Measurements from ENCODE around the gene C1orf159. TPM values are rescaled to one million over a fixed set of nuclear protein-coding genes. Genes with fewer than 3 reads are reported as not detected.

C1orf159 gene
- total RNA-seq, 1 donor from 2014 or later = 5.4 TPM

DNA sequence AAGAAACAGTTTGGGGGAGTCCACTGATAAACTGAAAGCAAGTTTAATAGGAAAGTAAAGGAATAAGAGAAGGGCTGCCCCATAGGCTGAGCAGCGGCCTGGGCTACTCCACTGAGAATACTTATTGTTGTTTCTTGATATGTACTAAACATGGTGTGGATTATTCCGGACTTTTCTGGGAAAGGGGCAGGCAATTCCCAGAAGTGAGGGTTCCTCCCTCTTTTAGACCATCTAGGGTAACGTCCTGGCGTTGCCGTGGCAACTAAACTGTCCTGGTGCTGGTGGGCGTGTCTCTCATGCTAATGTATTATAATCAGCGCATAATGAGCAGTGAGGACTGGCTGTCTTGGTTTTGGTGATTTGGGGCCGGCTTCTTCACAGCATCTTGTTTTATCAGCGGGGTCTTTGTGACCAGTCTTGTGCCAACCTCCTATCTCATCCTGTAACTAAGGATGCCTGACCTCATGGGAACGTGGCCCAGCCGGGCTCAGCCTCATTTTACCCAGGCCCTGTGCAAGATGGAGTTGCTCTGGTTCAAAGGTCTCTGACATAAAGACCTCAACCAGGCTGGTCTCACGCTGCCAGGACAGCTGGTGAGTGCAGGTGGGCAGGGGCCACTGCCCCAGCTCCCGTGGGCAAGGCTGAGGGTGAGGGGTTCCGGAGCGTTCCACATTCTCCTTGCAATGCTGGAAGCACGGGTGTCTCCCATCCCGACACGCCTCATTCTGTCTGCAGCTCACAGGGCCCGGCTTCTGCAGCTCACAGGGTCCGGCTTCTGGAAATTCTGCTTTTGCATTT, 19.6 kb upstream of the C1orf159 start:
- DNase-seq (ENCODE audit: low spot score) = no peak
- intact Hi-C loops (cut with DNase I) = no loop called here

DNA sequence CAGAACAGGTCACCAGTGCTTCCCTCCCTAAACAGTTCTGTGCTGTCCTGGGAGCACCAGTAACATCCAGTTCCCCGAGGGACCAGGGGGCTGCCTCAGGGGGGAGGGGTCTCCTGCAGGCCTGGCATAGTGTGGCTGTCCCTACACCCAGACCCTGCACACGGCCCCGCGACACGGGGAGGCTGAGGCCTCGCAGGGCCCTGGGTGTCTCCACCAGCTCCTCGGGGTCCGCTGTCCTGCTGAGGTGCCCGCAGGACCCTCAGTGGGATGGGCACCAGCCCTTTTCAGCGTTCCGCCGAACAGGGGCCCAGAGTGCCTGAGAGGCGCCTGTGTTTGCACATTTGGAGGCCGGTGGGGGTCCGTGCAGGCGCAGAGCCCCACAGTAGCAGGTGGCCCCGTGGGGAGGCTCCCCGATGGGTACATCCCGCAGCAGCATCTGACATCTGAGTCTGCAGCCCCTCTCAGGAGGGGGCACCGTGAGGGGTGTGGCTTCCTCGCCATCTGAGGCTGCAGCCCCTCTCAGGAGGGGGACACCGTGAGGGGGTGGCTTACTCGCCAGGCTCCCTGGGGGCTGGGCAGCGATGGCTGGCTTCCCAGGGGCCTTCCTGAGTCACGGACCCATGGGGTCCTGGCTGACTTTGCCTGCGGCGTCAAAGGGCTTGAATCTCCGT, 18.5 kb upstream of the C1orf159 start:
- DNase-seq (ENCODE audit: low spot score) = no peak
- intact Hi-C loops (cut with DNase I) = loop anchor here (5.0 kb wide), 1 partner anchor 73 kb away; the partner anchor contains the start of gene TNFRSF18

DNA sequence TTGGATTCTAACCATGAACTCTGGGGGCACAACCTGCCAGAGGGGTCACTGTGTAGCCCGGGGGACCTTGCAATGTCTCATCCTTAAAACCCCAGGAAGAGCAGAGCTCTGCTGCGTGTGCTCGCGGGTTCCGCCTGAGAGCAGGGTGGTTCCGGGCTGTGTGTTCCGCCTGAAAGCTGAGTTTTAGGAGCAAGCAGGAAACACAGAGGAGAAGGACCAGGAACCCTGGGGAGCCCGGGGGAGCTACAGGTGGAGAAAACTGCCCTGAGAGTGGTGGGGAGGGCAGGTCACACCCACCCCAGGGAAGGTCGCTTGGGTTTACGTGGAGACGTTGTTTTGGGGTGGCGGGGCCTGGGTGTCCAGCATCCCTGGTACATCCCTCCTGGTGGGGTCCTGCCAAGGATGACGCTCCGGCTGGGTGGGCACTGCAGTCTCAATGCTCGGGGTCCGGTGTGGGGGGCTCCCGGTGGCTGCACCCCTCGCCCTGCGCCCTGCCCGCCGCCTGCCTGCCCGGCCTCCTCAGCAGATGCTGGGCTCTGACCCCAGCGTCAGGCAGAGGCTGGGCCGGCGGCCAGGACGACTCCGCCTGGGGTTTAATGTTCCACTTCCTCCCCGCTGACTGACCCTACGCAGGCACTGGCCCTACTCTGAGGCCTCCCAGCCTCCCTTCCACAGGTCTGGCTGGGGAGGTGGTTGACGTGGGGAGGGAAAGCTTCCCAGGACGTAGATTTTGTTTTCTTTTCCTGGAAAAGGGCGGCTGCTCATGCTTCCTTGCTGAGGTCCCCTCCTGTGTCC, 17.3 kb upstream of the C1orf159 start:
- intact Hi-C loops (cut with DNase I) = loop anchor here (5.0 kb wide), 1 partner anchor 74 kb away; the partner anchor contains the start of gene TNFRSF18
- no peak for DNase-seq (ENCODE audit: low spot score)

DNA sequence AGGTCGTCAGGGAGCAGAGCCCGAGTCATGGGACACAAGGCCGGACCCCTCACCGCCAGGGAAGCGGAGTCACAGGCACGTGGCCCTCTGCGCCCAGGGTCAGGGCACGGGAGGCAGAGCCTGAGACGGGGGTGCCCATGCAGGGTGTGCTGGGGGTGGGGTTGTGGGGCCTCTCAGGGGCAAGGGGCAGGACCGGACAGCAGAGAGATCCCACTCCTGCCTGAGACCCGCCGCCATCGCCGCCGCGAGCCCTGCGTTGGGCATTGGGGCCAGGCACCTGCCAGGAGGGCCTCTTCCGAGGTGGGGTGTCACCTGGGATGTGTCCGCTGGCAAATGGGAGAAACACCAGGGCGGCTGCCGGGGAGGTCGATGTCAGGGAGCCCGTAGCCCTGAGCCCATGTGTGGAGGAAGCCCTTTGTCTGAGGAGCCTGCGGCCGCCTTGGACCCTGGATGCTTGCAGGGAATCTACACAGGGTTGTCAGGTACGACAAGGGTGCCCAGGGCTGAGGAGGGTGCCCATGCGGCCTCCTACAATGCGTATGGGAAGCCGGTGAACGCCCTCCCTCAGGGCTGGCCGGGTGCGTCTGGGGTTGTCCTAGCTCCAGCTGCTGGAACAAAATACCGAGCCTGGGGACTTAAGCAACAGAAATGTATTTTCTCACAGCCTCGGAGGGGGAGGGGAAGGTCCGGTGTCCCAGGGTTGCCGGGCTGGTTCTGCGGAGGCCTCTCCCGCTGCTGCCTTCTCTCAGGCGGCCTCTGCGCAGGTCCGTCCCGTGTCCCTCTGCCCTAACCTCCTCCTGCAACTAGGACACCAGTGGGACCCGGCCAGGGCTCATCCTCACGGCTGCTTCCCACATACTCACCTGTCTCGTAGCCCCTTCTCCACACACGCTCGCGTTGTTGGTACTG, 16.4 kb upstream of the C1orf159 start:
- intact Hi-C loops (cut with DNase I) = loop anchor here (5.0 kb wide), 1 partner anchor 75 kb away; the partner anchor contains the start of gene TNFRSF18
- DNase-seq (ENCODE audit: low spot score) = no peak

DNA sequence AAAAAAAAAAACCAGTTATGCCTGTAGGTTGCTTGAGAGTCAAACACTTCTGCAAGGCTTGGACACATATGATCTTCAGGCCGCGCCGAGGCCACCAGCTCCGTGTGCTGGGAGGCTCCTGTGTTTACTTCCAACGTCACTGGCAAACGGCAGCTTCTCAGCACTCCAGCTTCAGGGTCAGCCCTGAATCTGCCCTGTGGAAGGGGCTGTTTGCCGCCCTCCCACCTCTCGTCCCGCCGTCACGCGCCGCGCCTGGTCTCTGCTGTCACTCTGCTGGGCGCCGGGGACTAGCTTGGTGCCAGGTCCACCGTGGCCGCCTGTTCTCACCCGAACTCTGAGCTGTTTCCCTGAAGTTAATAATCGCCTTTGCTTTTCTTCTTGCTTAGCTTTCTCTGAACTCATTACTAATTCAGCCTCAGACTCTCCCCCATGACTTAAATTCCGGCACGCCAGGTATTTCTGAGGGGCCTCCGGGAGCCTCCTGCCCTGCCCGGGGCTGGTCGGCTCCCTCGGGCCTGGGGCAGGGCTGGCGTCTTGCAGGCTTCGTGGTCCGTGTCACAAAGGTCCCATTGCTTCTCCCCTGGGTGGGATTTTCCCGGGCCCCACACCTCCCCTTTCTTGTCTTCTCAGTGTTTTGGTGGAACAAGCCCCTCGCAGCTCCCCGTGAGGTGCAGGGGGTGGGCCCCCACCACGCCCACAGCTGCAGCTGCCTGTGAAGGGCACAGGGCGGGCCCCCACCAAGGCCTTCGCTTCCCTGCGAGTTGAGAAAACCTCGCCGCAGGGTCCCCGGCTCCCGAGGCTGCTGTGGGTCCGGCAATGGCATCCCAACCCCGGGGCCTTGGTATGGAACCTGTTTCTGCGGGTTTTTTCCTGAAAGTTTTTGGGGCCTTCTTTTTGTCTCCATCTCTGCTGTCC, 14.6 kb upstream of the C1orf159 start:
- intact Hi-C loops (cut with DNase I) = loop anchor here (5.0 kb wide), 1 partner anchor 77 kb away; the partner anchor contains the start of gene TNFRSF18
- no peak for DNase-seq (ENCODE audit: low spot score)

DNA sequence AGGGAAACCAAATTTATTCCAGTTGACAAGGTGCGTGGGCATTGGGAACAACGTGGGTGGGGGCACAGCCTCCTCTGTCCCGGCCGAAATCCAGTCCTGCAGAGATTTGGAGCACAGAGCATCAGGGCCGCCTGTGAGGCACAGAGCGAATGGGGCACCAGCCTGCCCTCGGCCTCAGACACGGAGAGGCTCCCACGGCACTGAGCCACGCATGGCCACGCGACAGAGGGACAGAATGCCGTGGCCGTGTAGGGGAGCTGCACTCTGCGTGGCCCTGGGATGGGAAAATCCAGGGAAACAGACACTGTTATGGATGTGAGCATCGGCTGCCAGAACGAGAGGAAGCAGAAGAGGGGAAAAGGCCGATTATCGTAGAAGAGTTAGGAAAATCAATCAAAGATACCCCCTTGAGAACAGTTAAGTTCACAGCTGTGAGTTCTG, 13.5 kb upstream of the C1orf159 start:
- DNase-seq (ENCODE audit: low spot score) = no peak

DNA sequence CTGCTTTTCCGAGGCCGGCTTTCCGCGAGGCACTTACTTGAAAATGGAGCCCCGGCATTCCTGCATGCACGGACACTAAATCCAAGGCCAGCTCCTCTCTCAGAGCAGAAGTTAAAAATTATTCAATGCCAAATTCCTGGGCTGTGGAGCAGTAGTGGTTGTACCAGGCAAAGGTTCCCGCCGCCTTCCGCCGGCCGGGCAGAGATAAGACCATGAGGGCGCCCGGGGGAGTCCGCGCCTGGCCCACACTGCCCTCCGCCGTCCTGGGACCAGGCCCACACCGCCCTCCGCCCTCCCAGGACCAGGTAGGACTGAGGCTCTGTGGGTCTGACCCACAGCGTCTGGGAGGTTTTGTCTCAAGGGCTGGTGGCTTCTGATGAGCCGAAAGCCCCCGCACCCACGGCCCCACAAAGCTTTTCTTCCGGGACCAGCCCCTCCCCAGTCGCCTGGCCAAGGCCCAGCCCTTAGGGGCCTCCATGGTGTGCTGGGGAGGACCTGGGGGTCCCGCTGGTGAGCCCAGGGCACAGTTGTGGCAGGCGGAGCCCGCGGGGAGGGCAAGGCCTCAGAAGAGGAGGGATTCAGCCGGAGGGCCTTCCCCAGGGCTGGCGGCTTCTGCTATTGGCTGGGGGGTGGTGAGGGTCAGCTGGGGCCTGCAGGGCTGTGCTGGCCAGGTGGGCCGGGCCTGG, 12.7 kb upstream of the C1orf159 start:
- no peak for DNase-seq (ENCODE audit: low spot score)
- intact Hi-C loops (cut with DNase I) = no loop called here

More for the DNA sequence above, 13.5 kb upstream of the C1orf159 start:
- intact Hi-C loops (cut with DNase I) = no loop called here

DNA sequence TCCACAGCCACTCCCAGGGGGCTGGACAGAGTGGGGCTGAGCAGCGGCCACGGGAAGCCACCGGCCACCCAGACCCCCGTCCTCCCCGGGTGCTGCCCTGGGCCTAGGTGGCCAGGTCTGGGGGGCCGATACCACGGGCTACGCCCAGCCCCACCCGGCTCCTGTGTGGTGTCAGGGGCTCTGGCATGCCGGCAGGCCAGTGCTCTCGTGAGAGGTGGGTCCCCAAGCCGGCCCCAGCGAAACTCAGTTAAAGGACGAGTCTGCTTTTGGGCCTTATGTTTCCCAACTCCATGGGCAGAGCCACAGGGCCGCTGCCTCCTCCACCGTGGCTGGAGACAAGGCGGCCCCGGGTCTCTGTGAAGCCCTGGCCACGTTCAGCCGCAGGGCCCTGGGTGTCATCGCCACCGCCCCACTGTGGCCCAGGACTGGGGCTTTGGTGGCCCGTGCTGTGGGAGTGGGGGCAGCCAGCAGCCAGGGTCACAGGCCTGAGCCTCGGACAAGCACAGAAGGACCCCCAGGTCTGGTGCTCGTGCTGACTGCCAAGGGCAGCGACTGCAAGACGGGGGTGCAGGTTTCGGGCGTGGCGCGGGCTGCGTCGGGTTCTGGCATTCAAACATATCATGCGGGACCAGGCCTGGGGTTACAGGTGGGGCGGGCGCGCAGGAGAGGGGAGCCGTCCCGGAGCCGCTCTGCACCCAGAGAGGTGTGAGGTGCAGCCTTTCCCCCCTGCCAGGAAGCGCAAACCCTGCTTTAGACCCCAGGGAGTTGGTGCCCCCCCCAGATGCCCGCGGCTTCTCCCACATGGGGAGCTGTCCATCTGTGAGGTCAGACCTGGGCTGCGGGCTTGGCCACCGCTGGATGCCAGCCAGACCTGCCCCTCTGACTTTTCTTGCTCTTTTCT, 11.9 kb upstream of the C1orf159 start:
- DNase-seq (ENCODE audit: low spot score) = no peak
- intact Hi-C loops (cut with DNase I) = no loop called here

DNA sequence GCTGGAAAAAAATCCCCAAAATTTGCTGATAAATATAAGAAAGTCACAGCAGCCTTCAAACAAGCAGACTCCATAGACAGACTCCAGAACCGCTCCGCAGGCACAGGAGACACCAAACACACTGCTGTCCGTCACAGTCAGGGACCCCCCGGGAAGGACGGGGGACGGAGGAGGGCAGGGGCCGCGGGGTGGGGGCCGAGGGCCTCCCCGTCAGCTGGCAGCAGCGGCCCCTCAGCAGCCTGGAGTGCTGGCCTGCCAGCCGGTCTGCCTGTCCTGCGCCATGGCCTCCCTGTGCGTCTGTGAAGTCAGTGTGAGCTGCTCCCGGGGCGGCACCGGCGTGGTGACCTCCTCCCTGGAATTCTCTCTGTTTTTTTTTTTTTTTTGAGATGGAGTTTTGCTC, 10.1 kb upstream of the C1orf159 start:
- intact Hi-C loops (cut with DNase I) = no loop called here
- DNase-seq (ENCODE audit: low spot score) = no peak

DNA sequence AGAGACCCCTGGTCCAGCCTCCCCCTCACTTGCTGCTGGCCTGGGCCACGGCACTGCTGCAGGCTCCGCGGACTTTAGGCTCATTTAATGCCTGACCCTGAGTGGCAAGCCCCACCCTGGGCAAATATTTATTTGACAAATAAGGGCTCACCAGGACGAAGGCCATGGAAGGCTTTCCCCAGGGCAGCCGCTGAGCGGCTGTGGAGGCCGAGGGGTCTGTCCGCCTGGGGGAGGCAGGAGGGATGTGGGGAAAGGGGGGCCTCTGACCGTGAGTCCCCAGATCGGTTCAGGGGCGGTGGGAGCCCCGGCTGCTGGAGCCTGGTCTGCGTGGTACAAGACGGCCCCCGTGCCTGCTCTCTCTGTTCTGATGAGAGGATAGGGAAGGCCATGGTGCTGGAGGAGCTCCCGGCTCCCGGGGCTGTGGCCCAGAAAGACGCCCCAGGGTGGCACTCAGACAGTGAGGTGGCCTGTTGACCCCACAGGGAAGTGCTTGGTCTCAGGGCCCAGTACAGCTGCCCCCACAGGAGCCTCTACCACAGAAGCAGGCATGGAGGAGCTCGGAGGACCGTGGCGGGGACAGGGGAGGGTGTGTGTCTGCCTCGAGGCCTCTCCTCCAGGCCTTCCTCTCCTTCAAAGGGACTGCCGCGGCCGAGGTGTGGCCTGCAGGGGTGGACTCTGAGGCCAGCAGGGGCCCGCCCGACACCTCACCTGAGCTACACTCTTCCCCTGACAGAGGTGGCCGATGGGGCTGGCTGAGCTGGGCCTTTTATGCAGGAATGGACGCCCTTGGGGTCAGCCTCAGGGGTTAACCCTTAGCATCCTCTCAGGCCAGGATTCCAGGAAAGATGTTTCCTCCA, 9.1 kb upstream of the C1orf159 start:
- intact Hi-C loops (cut with DNase I) = loop anchor here (5.0 kb wide), 1 partner anchor 247 kb away; no protein-coding TSS in a partner anchor
- no peak for DNase-seq (ENCODE audit: low spot score)

DNA sequence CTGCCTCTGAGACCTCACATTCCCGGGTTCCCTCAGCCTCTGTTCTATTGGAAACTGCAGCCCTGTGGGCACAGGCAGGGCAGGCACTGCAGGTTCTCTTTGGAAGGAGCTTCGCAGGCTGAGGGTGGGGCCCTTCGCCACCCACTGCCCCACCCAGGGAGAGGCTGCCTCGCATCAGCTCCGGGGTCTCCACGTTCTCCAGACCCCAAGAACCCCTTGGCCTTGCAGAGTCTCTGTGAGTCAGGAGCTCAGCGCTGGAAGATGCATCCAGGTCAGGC, 8.6 kb upstream of the C1orf159 start:
- DNase-seq (ENCODE audit: low spot score) = no peak
- intact Hi-C loops (cut with DNase I) = loop anchor here (5.0 kb wide), 1 partner anchor 248 kb away; no protein-coding TSS in a partner anchor

DNA sequence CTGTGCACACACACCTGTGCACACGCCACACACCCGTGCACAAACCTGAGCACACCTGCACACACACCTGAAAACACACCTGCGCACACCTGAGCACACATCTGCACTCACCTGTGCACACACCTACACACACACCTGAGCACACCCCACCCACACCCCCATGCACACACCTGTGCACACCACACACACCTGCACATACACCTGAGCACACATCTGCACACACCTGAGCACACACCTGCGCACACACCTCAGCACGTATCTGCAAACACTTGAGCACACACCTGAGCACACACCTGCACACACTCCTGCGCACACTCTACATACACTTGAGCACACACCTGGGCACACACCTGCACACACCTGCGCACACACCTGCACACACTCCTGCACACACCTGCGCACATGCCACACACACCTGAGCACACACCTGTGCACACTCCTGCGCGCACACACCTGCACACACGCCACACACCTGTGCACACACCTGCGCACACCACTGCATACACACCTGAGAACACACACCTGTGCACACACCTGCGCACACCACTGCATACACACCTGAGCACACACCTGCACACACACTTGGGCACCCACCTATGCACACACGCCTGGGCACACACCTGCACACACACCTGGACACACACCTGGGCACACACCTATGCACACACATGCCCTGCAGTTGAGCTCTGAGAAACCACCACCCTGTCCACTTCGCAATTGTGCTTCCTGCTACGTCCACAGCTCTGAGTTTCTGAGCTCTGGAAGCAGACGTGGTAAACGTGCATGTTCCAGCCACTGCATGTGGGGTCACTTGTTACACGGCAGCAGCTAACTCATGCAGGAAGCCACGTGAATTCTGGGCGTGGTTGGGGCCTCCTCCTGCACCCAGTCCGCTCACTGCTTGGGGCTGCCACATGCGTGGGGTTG, 8.0 kb upstream of the C1orf159 start:
- DNase-seq (ENCODE audit: low spot score) = no peak
- intact Hi-C loops (cut with DNase I) = loop anchor here (2.0 to 5.0 kb wide), 2 partner anchors 127 to 248 kb away; no protein-coding TSS in a partner anchor

DNA sequence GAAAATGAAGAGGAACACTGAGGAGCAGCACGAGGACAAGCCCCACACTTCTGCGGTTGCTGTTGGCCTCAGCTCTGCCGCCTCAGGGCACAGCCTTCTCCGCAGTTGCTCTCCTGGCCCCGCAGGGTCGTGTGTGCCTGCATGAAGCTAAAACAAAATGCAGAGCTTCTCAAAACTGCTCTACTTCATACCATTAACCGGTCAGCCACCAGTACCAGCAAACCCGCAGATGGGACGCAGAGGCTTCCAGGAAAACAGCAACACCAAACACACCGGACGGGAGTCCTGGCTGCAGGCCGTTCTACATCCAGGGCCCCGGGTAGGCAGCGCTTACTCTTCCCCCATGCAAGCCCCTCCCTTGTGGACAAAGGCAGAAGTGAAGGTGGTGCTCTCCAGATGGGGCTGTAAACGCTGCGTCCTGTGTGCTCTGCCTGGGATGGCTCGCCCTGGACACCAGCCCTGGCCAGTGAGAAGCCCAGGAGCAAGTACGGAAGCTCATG, 7.1 kb upstream of the C1orf159 start:
- intact Hi-C loops (cut with DNase I) = loop anchor here (1.0 to 5.0 kb wide), 3 partner anchors 128 to 249 kb away; no protein-coding TSS in a partner anchor
- no peak for DNase-seq (ENCODE audit: low spot score)
